OCI-LY1 (cell line): Measurements from ENCODE around the gene ZMYM4.

Source experiments
- H2AFZ ChIP-seq: fragments of 200-600 bp; sonication (generic), shearing (Covaris generic); 2 replicates; pipeline ENCODE4 v1.6.0; 2014; ENCODE audit warnings: antibody characterized with exemption, mild to moderate bottlenecking, low read length
- H3F3A ChIP-seq: fragments of 200-600 bp; sonication (generic), shearing (Covaris generic); 2 replicates; pipeline ENCODE4 v1.6.0; 2014; ENCODE audit warnings: mild to moderate bottlenecking, antibody characterized with exemption, low read length, moderate library complexity; ENCODE audit not compliant: insufficient read depth
- H3K27ac ChIP-seq: fragments of 200-600 bp; sonication (generic); 2 replicates; pipeline ENCODE4 v1.5.1; 2014; ENCODE audit warnings: low read length, mixed run types, mild to moderate bottlenecking, low read depth; ENCODE audit not compliant: poor library complexity, severe bottlenecking
- H3K27me3 ChIP-seq: fragments of 200-600 bp; sonication (generic); 2 replicates; pipeline ENCODE4 v1.6.0; 2014; ENCODE audit warnings: antibody characterized with exemption, mild to moderate bottlenecking, low read length, moderate library complexity; ENCODE audit not compliant: insufficient read depth
- H3K36me3 ChIP-seq: fragments of 200-600 bp; sonication (generic); 2 replicates; pipeline ENCODE4 v1.6.1; 2014; ENCODE audit warnings: mild to moderate bottlenecking, antibody characterized with exemption, low read length, moderate library complexity, mixed read lengths; ENCODE audit not compliant: insufficient read depth
- H3K4me1 ChIP-seq: fragments of 200-600 bp; sonication (generic); 2 replicates; pipeline ENCODE4 v1.5.1; 2014; ENCODE audit warnings: mild to moderate bottlenecking, low read length, moderate library complexity; ENCODE audit not compliant: insufficient read depth, severe bottlenecking
- H3K4me2 ChIP-seq: fragments of 200-600 bp; sonication (generic), shearing (Covaris generic); 2 replicates; pipeline ENCODE4 v1.6.1; 2014; ENCODE audit warnings: low read length
- H3K4me3 ChIP-seq: fragments of 200-600 bp; sonication (generic); 2 replicates; pipeline ENCODE4 v1.5.1; 2014; ENCODE audit warnings: low read length, low read depth, mild to moderate bottlenecking, mixed read lengths; ENCODE audit not compliant: poor library complexity, severe bottlenecking
- H3K79me2 ChIP-seq: fragments of 200-600 bp; shearing (Covaris generic); 2 replicates; pipeline ENCODE4 v1.6.1; 2016; ENCODE audit warnings: mixed run types, low read length, mixed read lengths; ENCODE audit not compliant: insufficient read depth
- H3K9ac ChIP-seq: fragments of 200-600 bp; sonication (generic), shearing (Covaris generic); 2 replicates; pipeline ENCODE4 v1.6.1; 2014; ENCODE audit warnings: mild to moderate bottlenecking, low read length, mixed read lengths
- H3K9me2 ChIP-seq: fragments of 200-600 bp; sonication (generic), shearing (Covaris generic); 2 replicates; pipeline ENCODE4 v1.6.1; 2014; ENCODE audit warnings: low read depth, mild to moderate bottlenecking, low read length, mixed read lengths
- H3K9me3 ChIP-seq: fragments of 200-600 bp; shearing (Covaris generic); 2 replicates; pipeline ENCODE4 v1.6.1; 2014; ENCODE audit warnings: low read length, mixed read lengths
- H4K20me1 ChIP-seq: fragments of 200-600 bp; sonication (generic), shearing (Covaris generic); 2 replicates; pipeline ENCODE4 v1.6.0; 2016; ENCODE audit warnings: mild to moderate bottlenecking, low read length; ENCODE audit not compliant: insufficient read depth
- EZH2 ChIP-seq: fragments of 200-600 bp; sonication (generic), shearing (Covaris generic); IDR thresholded peaks from 2 replicates; pipeline ENCODE4 v1.8.0; 2017; ENCODE audit warnings: borderline replicate concordance, mixed run types, mild to moderate bottlenecking, antibody characterized with exemption, low read length, moderate library complexity, mixed read lengths
- TF ChIP-seq, protein P1 (sequence below): fragments of 200-600 bp; sonication (generic), shearing (Covaris generic); IDR thresholded peaks from 2 replicates; pipeline ENCODE4 v1.5.1; 2017; ENCODE audit warnings: mild to moderate bottlenecking, antibody characterized with exemption, low read length, moderate library complexity, mixed read lengths

The ZMYM4 gene

DNA sequence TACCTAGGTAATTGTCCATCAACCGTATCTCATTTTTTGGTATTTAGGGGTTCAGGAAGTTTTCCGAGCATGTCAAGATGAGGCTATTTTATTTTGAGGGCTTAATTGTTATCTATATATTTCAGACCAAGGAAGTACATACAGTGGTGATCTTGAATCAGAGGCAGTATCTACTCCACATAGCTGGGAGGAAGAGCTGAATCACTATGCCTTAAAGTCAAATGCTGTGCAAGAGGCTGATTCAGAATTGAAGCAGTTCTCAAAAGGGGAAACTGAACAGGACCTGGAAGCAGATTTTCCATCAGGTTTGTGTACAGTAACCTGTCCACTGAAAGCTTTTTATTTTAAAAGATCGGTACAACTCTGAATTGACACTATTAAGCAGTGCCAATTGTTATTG is 130.2 kb downstream of the ZMYM4 start:
- H3F3A ChIP-seq: no peaks in the 10 kb centered on the region
- no peaks in the 10 kb centered on the region for H3K27me3 ChIP-seq
- no peak overlapping the region for H3K27ac ChIP-seq
- H3K9me2 ChIP-seq: no peaks in the 10 kb centered on the region
- no peaks in the 10 kb centered on the region for H3K4me1 ChIP-seq
- H3K4me3 ChIP-seq: no peak overlapping the region
- no peak overlapping the region for H2AFZ ChIP-seq
- no peak for TF ChIP-seq EZH2
- TF ChIP-seq, protein P1, sequence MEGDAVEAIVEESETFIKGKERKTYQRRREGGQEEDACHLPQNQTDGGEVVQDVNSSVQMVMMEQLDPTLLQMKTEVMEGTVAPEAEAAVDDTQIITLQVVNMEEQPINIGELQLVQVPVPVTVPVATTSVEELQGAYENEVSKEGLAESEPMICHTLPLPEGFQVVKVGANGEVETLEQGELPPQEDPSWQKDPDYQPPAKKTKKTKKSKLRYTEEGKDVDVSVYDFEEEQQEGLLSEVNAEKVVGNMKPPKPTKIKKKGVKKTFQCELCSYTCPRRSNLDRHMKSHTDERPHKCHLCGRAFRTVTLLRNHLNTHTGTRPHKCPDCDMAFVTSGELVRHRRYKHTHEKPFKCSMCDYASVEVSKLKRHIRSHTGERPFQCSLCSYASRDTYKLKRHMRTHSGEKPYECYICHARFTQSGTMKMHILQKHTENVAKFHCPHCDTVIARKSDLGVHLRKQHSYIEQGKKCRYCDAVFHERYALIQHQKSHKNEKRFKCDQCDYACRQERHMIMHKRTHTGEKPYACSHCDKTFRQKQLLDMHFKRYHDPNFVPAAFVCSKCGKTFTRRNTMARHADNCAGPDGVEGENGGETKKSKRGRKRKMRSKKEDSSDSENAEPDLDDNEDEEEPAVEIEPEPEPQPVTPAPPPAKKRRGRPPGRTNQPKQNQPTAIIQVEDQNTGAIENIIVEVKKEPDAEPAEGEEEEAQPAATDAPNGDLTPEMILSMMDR: no peak
- H3K4me2 ChIP-seq: no peak overlapping the region
- H3K9me3 ChIP-seq: no peaks in the 10 kb centered on the region
- no peak overlapping the region for H3K9ac ChIP-seq
- no peaks in the 10 kb centered on the region for H3K79me2 ChIP-seq
- no peaks in the 10 kb centered on the region for H4K20me1 ChIP-seq
- H3K36me3 ChIP-seq: peaks cover 83% of the 10 kb centered on the region

DNA sequence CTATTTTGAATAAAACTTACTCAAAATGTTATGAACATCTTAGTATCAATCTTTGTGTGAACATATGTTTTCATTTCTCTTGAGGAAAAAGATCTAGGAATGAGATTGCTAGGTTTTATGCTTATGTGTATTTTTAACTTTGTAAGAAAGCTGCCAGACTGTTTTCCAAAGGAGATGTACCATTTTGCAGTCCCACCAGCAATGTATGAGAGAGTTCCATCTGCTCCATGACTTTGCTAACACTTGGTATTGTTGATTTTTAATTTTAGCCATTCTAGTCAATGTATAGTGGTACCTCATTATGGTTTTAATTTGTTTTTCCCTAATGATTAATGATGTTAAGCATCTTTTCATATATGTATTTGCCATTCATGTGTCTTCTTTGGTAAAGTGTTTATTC is 132.5 kb downstream of the ZMYM4 start:
- Histone ChIP-seq H3K9me2 (no peaks in the 10 kb centered on the region), H4K20me1 (no peaks in the 10 kb centered on the region), H3K4me1 (no peaks in the 10 kb centered on the region), H3K79me2 (no peaks in the 10 kb centered on the region), H2AFZ (no peak overlapping the region), H3K4me2 (no peak overlapping the region), H3K27me3 (no peaks in the 10 kb centered on the region), H3F3A (0 out of 2 replicates have a peak, but pooled peaks cover 3% of the 10 kb centered on the region), H3K36me3 (peaks cover 79% of the 10 kb centered on the region), H3K9ac (no peak overlapping the region), H3K4me3 (no peak overlapping the region), H3K27ac (no peak overlapping the region), H3K9me3 (no peaks in the 10 kb centered on the region)
- TF ChIP-seq EZH2: no peak
- TF ChIP-seq, protein P1: no peak

DNA sequence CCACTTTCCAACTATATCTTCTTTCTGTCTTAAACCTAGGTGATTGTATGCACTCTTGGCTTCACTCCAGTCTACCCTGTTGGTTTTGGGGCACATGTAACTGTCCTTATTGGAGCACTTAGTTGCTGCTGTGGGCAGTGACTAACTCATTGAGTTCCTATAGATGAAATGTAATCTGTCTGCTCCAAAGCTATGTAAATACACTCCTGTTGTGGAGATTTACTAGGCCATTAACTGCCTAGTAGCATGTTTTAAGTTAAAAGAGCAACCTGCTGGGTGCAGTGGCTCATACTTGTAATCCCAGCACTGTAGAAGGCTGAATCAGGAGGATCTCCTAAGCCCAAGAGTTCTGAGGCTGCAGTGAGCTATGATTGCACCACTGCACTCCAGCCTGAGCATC is 137.6 kb downstream of the ZMYM4 start:
- H3K4me2 ChIP-seq: no peak overlapping the region
- no peaks in the 10 kb centered on the region for H3K9me3 ChIP-seq
- no peak overlapping the region for H3K4me3 ChIP-seq
- no peaks in the 10 kb centered on the region for H3K4me1 ChIP-seq
- H3K36me3 ChIP-seq: peaks cover 67% of the 10 kb centered on the region
- no peak overlapping the region for H3K27ac ChIP-seq
- no peak overlapping the region for H3K9ac ChIP-seq
- H2AFZ ChIP-seq: no peak overlapping the region
- 0 out of 2 replicates have a peak, but pooled peaks cover 3% of the 10 kb centered on the region for H3F3A ChIP-seq
- H4K20me1 ChIP-seq: no peaks in the 10 kb centered on the region
- no peak for TF ChIP-seq EZH2
- TF ChIP-seq, protein P1: no peak
- no peaks in the 10 kb centered on the region for H3K79me2 ChIP-seq
- H3K9me2 ChIP-seq: no peaks in the 10 kb centered on the region
- no peaks in the 10 kb centered on the region for H3K27me3 ChIP-seq
